IMR-90 (cell line): ENCODE data around the gene DENND1A. TPM values are rescaled to one million over a fixed set of nuclear protein-coding genes. Genes with fewer than 3 reads are reported as not detected.

Experiments
- ATAC-seq: fragments of 200-7000 bp; cut with Tn5 transposase; 2 replicates; pipeline ENCODE4 v1.9.1; 2020; ENCODE audit warnings: low read depth, mild to moderate bottlenecking, moderate library complexity
- BruUV-seq: library from RNA; stranded (reverse); fragments of 400-500 nt; replicated peaks from 2 replicates; lab custom pipeline; 2021; lab: Mats Ljungman, UMichigan
- CTCF ChIA-PET: fragments of 300-600 bp; formaldehyde crosslinking; extraction: SDS; loops from one replicate; lab custom pipeline; 2021; ENCODE audit warnings: antibody characterized with exemption; lab: Yijun Ruan, JAX
- POLR2A ChIA-PET: fragments of 300-600 bp; sonication (Branson Sonifier 250); formaldehyde crosslinking; loops from one replicate; lab custom pipeline; 2022; ENCODE audit warnings: antibody characterized with exemption; ENCODE audit not compliant: unreplicated experiment; lab: Charles Lee
- DNase-seq: peaks from one replicate; pipeline ENCODE4 v3.0.0; 2013
- H2AFZ ChIP-seq: replicated peaks from 2 replicates; pipeline ENCODE3; 2013; ENCODE audit warnings: low read length, mild to moderate bottlenecking; ENCODE audit not compliant: poor library complexity
- H2AK5ac ChIP-seq: 2 replicates; pipeline ENCODE4 v1.6.1; 2013; ENCODE audit warnings: low read depth, low read length, inconsistent platforms
- H2AK9ac ChIP-seq: replicated peaks from 2 replicates; pipeline ENCODE3; 2013; ENCODE audit warnings: mild to moderate bottlenecking, low read depth, low read length, moderate library complexity; ENCODE audit not compliant: poor library complexity
- H2BK120ac ChIP-seq: 2 replicates; pipeline ENCODE4 v1.6.1; 2013; ENCODE audit warnings: low read depth, low read length, inconsistent platforms
- H2BK15ac ChIP-seq: 3 replicates; pipeline ENCODE4 v1.6.1; 2013; ENCODE audit warnings: low read depth, low read length, inconsistent platforms
- H2BK20ac ChIP-seq: 2 replicates; pipeline ENCODE4 v1.6.1; 2013; ENCODE audit warnings: low read depth, mild to moderate bottlenecking, inconsistent platforms, low read length, moderate library complexity
- H2BK5ac ChIP-seq: 2 replicates; pipeline ENCODE4 v1.6.1; 2013; ENCODE audit warnings: mild to moderate bottlenecking, low read depth, low read length, inconsistent platforms; ENCODE audit not compliant: poor library complexity, severe bottlenecking
- H3K14ac ChIP-seq: replicated peaks from 2 replicates; pipeline ENCODE4 v1.6.1; 2013; ENCODE audit warnings: low read depth, low read length, inconsistent platforms
- H3K18ac ChIP-seq: 2 replicates; pipeline ENCODE4 v1.6.1; 2013; ENCODE audit warnings: low read depth, low read length, control low read depth
- H3K23ac ChIP-seq: 2 replicates; pipeline ENCODE4 v1.6.1; 2013; ENCODE audit warnings: low read depth, low read length, inconsistent platforms
- H3K27ac ChIP-seq: 2 replicates; pipeline ENCODE4 v1.5.1; 2013; ENCODE audit warnings: mild to moderate bottlenecking, control low read depth, low read length; ENCODE audit not compliant: insufficient read depth
- H3K27me3 ChIP-seq: 2 replicates; pipeline ENCODE4 v1.6.1; 2013; ENCODE audit warnings: low read length; ENCODE audit not compliant: control insufficient read depth, insufficient read depth
- H3K36me3 ChIP-seq: 2 replicates; pipeline ENCODE4 v1.6.1; 2013; ENCODE audit warnings: low read length, mixed read lengths; ENCODE audit not compliant: control insufficient read depth, insufficient read depth
- H3K4ac ChIP-seq: 2 replicates; pipeline ENCODE4 v1.6.1; 2013; ENCODE audit warnings: low read depth, low read length, inconsistent platforms
- H3K4me1 ChIP-seq: 2 replicates; pipeline ENCODE4 v1.6.1; 2013; ENCODE audit warnings: low read length, mixed read lengths; ENCODE audit not compliant: control insufficient read depth, insufficient read depth
- H3K4me2 ChIP-seq: 2 replicates; pipeline ENCODE4 v1.6.1; 2013; ENCODE audit warnings: low read depth, mild to moderate bottlenecking, control low read depth, low read length, moderate library complexity
- H3K4me3 ChIP-seq: 2 replicates; pipeline ENCODE4 v1.5.1; 2013; ENCODE audit warnings: low read depth, mild to moderate bottlenecking, control low read depth, low read length, moderate library complexity; ENCODE audit not compliant: insufficient read depth
- H3K56ac ChIP-seq: 2 replicates; pipeline ENCODE4 v1.6.1; 2013; ENCODE audit warnings: low read length, inconsistent platforms; ENCODE audit not compliant: insufficient read depth; ENCODE audit errors: extremely low read depth
- H3K79me1 ChIP-seq, 2 experiments: 2 replicates each; pipeline ENCODE4 v1.6.1; 2013; ENCODE audit warnings: low read length in 2 of 2, inconsistent platforms in 1 of 2, low read depth in 1 of 2
- H3K9ac ChIP-seq: 2 replicates; pipeline ENCODE4 v1.6.1; 2013; ENCODE audit warnings: low read depth, low read length, control low read depth
- H3K9me1 ChIP-seq: 2 replicates; pipeline ENCODE4 v1.6.1; 2013; ENCODE audit warnings: low read length, inconsistent platforms; ENCODE audit not compliant: insufficient read depth
- H3K9me3 ChIP-seq: 2 replicates; pipeline ENCODE4 v1.6.1; 2013; ENCODE audit warnings: low read length; ENCODE audit not compliant: control insufficient read depth, insufficient read depth
- H4K20me1 ChIP-seq: 2 replicates; pipeline ENCODE4 v1.6.1; 2013; ENCODE audit warnings: low read length, inconsistent platforms; ENCODE audit not compliant: insufficient read depth
- H4K5ac ChIP-seq: 2 replicates; pipeline ENCODE4 v1.6.1; 2013; ENCODE audit warnings: mild to moderate bottlenecking, low read depth, low read length, control low read depth
- H4K8ac ChIP-seq, 2 experiments: 2 replicates each; pipeline ENCODE4 v1.6.1; 2013; ENCODE audit warnings: low read depth in 2 of 2, low read length in 2 of 2, control low read depth in 1 of 2, inconsistent platforms in 1 of 2
- H4K91ac ChIP-seq: 2 replicates; pipeline ENCODE4 v1.6.1; 2013; ENCODE audit warnings: low read depth, low read length, inconsistent platforms; ENCODE audit not compliant: insufficient read depth
- ELK1 ChIP-seq: fragments of 150-350 bp; IDR thresholded peaks from 2 replicates; pipeline ENCODE4 v1.6.1; 2016; ENCODE audit warnings: low read depth, mild to moderate bottlenecking, low read length, moderate library complexity, borderline replicate concordance
- NFE2L2 ChIP-seq: fragments of 150-350 bp; IDR thresholded peaks from 2 replicates; pipeline ENCODE4 v1.6.1; 2016; ENCODE audit warnings: low read depth, mild to moderate bottlenecking, low read length
- POLR2A ChIP-seq: IDR thresholded peaks from 2 replicates; pipeline ENCODE4 v1.6.1; 2012; ENCODE audit warnings: mild to moderate bottlenecking, low read depth, low read length
- SMC3 ChIP-seq: fragments of 150-350 bp; IDR thresholded peaks from 2 replicates; pipeline ENCODE4 v1.6.1; 2016; ENCODE audit warnings: low read depth, mild to moderate bottlenecking, antibody characterized with exemption, low read length, moderate library complexity
- WGBS, 2 experiments: methylation state at CpG; one replicate each; pipeline versions ENCODE4 v1.1.5 to v1.1.7; 2013; ENCODE audit warnings: missing lambda C conversion rate in 2 of 2; ENCODE audit not compliant: insufficient read length in 1 of 2; ENCODE audit errors: extremely low coverage in 2 of 2; 5-methylcytosine and 5-hydroxymethylcytosine counted together
- dilution Hi-C: fragments of 300-500 bp; cut with HindIII; formaldehyde crosslinking; loops from one replicate; pipeline ENCODE4 v1.14.3; 2018; ENCODE audit warnings: low sequenced_read_pairs; ENCODE audit not compliant: unreplicated experiment
- in situ Hi-C: fragments of 300-500 bp; cut with MboI; formaldehyde crosslinking; loops from 3 replicates; pipeline ENCODE4 v1.14.3; 2019; ENCODE audit warnings: low sequenced_read_pairs, inconsistent platforms, mixed read lengths
- intact Hi-C: fragments of 100-400 bp; cut with micrococcal nuclease; formaldehyde crosslinking; loops from 2 replicates; pipeline ENCODE4 v1.10.0; 2022
- polyA plus RNA-seq, 3 experiments: library from polyadenylated mRNA; depleted of rRNA; stranded (reverse); fragments of >200 nt; gene quantifications; 2 replicates each; pipeline ENCODE4 v1.2.3, GENCODE V29; 2012; ENCODE audit warnings: low replicate concordance in 1 of 3
- total RNA-seq: library from RNA; depleted of rRNA; stranded (reverse); fragments of >200 nt; gene quantifications from 2 replicates; pipeline ENCODE4 v1.2.3, GENCODE V29; 2012
- TF ChIP-seq, protein P1 (sequence below): fragments of 150-350 bp; IDR thresholded peaks from 2 replicates; pipeline ENCODE4 v1.6.1; 2017; ENCODE audit warnings: mild to moderate bottlenecking, antibody characterized with exemption, low read length, low read depth

The DENND1A gene
- total and polyA plus RNA-seq, 2 of the 4 experiments (the other 2 are of a cell fraction): 21.4 to 27.6 TPM

- TF ChIP-seq, protein P1, sequence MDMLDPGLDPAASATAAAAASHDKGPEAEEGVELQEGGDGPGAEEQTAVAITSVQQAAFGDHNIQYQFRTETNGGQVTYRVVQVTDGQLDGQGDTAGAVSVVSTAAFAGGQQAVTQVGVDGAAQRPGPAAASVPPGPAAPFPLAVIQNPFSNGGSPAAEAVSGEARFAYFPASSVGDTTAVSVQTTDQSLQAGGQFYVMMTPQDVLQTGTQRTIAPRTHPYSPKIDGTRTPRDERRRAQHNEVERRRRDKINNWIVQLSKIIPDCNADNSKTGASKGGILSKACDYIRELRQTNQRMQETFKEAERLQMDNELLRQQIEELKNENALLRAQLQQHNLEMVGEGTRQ: no peak
- TF ChIP-seq SMC3: no peak
Observed at GRCh38 chr9:123586275-123586674, 343.7 kb downstream of the DENND1A start (continued).

DNA sequence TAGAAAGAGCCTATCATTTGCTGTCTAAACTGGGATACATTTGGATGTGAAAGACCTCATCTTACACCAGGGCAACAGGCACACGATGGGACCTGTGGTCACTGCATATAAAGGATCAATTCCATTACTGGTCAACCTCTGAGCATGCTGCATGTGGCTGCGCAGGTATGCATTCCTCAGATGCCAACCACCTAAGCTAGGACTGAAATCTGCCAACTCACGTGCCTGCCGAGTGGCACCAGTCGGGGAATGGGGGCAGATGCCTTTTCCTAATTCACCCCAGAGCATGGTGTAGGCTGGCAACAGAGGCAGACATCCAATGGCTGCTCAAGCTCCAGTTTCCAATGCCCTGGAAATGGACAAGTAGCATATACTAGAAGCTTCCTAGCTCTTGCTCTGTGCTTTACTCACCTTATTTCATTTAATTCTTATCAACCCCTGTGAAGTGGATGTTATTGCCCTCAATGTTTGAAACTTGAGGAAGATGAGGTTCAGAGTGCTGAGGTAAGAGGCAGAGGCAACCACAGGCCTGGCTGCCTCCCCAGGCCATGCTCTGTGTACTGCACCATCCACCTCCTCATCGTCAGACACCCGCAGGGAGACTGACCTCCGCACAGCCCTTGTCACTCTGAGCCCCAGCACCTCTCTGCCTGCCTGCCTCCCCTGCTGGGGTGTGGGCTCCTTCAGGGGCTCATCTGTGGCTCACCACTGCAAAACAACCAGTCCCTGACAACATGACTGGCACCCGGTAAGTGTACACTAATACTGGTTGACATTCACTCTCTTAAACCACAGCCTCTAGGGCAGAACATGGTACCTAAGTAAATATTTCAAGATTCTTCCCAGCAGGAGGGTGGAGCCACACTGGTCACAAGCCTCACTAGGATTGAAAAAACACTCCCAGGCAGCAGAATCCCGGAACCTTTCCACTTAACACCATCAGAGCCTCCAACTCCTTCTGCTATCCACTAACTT is 345.4 kb downstream of the DENND1A start:
- H3K9ac ChIP-seq: no peak overlapping the region
- no peak overlapping the region for H4K8ac ChIP-seq
- no peak overlapping the region for H2BK20ac ChIP-seq
- no peak overlapping the region for H2BK120ac ChIP-seq
- TF ChIP-seq POLR2A: no peak
- no peak for TF ChIP-seq ELK1
- TF ChIP-seq NFE2L2: no peak
- no TSS peak for BruUV-seq
- no peak for DNase-seq
- no peak overlapping the region for H3K4me2 ChIP-seq
- no peak overlapping the region for H3K27ac ChIP-seq
- H3K23ac ChIP-seq: no peak overlapping the region
- ATAC-seq: no peak
- H2AK5ac ChIP-seq: no peak overlapping the region
- H2BK5ac ChIP-seq: no peak overlapping the region
- peaks cover 4% of the 10 kb centered on the region; the same call in 1 of the 2 replicates for H3K9me3 ChIP-seq
- dilution Hi-C loops: no loop called here
- H3K14ac ChIP-seq: no peak overlapping the region
- intact Hi-C loops: no loop called here
- H3K36me3 ChIP-seq: peaks cover 5% of the 10 kb centered on the region; the same call in 1 of the 2 replicates
- CTCF ChIA-PET: no interaction called here
- no peaks in the 10 kb centered on the region for H3K9me1 ChIP-seq
- H2BK15ac ChIP-seq: no peak overlapping the region
- no peak overlapping the region for H4K5ac ChIP-seq
- no peaks in the 10 kb centered on the region for H3K4me1 ChIP-seq
- H3K18ac ChIP-seq: no peak overlapping the region
- POLR2A ChIA-PET: no interaction called here
- no peaks in the 10 kb centered on the region for H3K79me1 ChIP-seq
- H3K4me3 ChIP-seq: no peak overlapping the region
- 100% methylated on average over 4 of the region's 10 CpGs; no CpG with 5 or more reads in 1 of the 2 experiments for WGBS, 2 experiments
- H4K91ac ChIP-seq: no peak overlapping the region
- H4K20me1 ChIP-seq: no peaks in the 10 kb centered on the region
- no peaks in the 10 kb centered on the region for H3K27me3 ChIP-seq
- in situ Hi-C loops: no loop called here
- no peak overlapping the region for H3K4ac ChIP-seq
- H3K56ac ChIP-seq: no peak overlapping the region
- H2AFZ ChIP-seq: no peak overlapping the region
- no peak overlapping the region for H2AK9ac ChIP-seq
